ENCODE measurements around the gene HTRA3. TPM values are rescaled to one million over a fixed set of nuclear protein-coding genes. Genes with fewer than 3 reads are reported as not detected.

The HTRA3 gene
- total RNA-seq, 2 experiments from 2014 or later: not detected

GRCh38 chr4:8224267-8224974 is 45.1 kb upstream of the HTRA3 start:
- POLR2A ChIA-PET: no interaction called here
- H2AFZ ChIP-seq (ENCODE audit: low read length): no peak overlapping the region
- CTCF ChIA-PET (ENCODE audit: unreplicated experiment): no interaction called here
- peaks cover 27% of the 10 kb centered on the region for H3K4me1 ChIP-seq (ENCODE audit: insufficient read depth, low read length, poor library complexity, severe bottlenecking)
- H3K9me3 ChIP-seq (ENCODE audit: low read length): no peaks in the 10 kb centered on the region
- BruUV-seq (replicated peaks): no TSS peak
- H3K4me3 ChIP-seq (ENCODE audit: low read depth, low read length, poor library complexity, severe bottlenecking): no peak overlapping the region
- intact Hi-C loops (cut with micrococcal nuclease; ENCODE audit: unreplicated experiment): no loop called here
- no peaks in the 10 kb centered on the region for H4K20me1 ChIP-seq (ENCODE audit: insufficient read depth, low read length)
- H3K36me3 ChIP-seq (ENCODE audit: insufficient read depth, low read length): no peaks in the 10 kb centered on the region
- H3K4me2 ChIP-seq (ENCODE audit: low read length): no peak overlapping the region
- H3K79me2 ChIP-seq (ENCODE audit: insufficient read depth, low read depth, low read length): no peaks in the 10 kb centered on the region
- no peak for DNase-seq (ENCODE audit: low spot score)
- no peaks in the 10 kb centered on the region for H3K9me2 ChIP-seq (ENCODE audit: insufficient read depth, low read length)
- no peak overlapping the region for H3K27ac ChIP-seq (ENCODE audit: low read depth, low read length, poor library complexity, severe bottlenecking)
- TF ChIP-seq EZH2phosphoT487 (IDR thresholded peaks at IDR 0.05; ENCODE audit: borderline replicate concordance, low read depth, low read length) (no peak), CTCF (conservative IDR thresholded peaks at IDR 0.05; ENCODE audit: low read length) (no peak)

GRCh38 chr4:8224975-8225625 is 44.5 kb upstream of the HTRA3 start:
- no TSS peak for BruUV-seq (replicated peaks)
- H3K4me2 ChIP-seq (ENCODE audit: low read length): no peak overlapping the region
- no peak overlapping the region for H2AFZ ChIP-seq (ENCODE audit: low read length)
- no peaks in the 10 kb centered on the region for H3K9me3 ChIP-seq (ENCODE audit: low read length)
- H3K9me2 ChIP-seq (ENCODE audit: insufficient read depth, low read length): no peaks in the 10 kb centered on the region
- H4K20me1 ChIP-seq (ENCODE audit: insufficient read depth, low read length): no peaks in the 10 kb centered on the region
- no peak overlapping the region for H3K27ac ChIP-seq (ENCODE audit: low read depth, low read length, poor library complexity, severe bottlenecking)
- no peak for DNase-seq (ENCODE audit: low spot score)
- H3K36me3 ChIP-seq (ENCODE audit: insufficient read depth, low read length): no peaks in the 10 kb centered on the region
- CTCF ChIA-PET (ENCODE audit: unreplicated experiment): no interaction called here
- POLR2A ChIA-PET: no interaction called here
- intact Hi-C loops (cut with micrococcal nuclease; ENCODE audit: unreplicated experiment): no loop called here
- no peak overlapping the region for H3K4me3 ChIP-seq (ENCODE audit: low read depth, low read length, poor library complexity, severe bottlenecking)
- TF ChIP-seq CTCF (conservative IDR thresholded peaks at IDR 0.05; ENCODE audit: low read length): no peak
- TF ChIP-seq EZH2phosphoT487 (IDR thresholded peaks at IDR 0.05; ENCODE audit: borderline replicate concordance, low read depth, low read length): no peak
- H3K79me2 ChIP-seq (ENCODE audit: insufficient read depth, low read depth, low read length): no peaks in the 10 kb centered on the region
- peaks cover 27% of the 10 kb centered on the region for H3K4me1 ChIP-seq (ENCODE audit: insufficient read depth, low read length, poor library complexity, severe bottlenecking)
